HL-60/S4 treated with phorbol 12-myristate 13-acetate at 8.2 ng/mL for 4 days and 3 days (cell line): Measurements from ENCODE around the gene PSD.

Source experiments
- in situ Hi-C: fragments of 300-500 bp; cut with MboI; formaldehyde crosslinking; loops from 2 replicates; pipeline ENCODE4 v1.15.0; 2022; ENCODE audit warnings: low sequenced_read_pairs

The PSD gene

DNA sequence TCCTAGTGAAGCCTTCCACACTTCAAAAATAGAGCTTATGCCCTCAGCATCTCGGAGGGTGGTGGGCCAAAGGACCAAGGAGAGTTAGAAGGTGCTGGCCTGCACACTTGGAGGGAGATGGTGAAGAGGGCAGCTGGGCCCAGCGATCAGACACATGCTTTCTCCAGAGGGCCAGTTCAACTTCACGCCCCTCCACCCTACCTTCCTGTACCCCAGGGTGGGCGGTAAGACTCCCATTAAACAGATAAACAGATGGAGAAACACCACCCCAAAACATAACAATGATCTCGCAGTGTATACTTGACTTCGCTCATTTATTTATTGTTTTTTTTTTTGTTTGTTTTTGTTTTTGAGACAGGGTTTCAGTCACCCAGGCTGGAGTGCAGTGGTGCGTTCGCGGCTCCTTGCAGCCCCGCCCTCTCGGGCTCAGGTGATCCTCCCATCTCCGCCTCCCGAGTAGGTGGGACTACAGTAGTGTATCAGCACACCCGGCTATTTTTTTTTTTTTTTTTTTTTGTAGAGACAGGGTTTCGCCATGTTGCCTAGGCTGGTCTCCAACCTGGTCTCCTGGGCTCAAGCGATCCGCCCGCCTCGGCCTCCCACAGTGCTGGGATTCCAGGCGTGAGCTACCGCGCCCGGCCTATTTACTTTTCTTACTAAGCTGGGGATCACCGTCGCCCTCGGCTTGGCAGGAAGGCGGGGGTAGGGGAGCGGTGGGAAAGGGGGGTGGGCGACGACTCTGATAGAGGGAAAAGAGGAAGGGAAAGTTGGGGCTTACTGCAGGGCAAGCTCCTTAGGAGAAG is 30.9 kb upstream of the PSD start:
- in situ Hi-C loops = no loop called here

DNA sequence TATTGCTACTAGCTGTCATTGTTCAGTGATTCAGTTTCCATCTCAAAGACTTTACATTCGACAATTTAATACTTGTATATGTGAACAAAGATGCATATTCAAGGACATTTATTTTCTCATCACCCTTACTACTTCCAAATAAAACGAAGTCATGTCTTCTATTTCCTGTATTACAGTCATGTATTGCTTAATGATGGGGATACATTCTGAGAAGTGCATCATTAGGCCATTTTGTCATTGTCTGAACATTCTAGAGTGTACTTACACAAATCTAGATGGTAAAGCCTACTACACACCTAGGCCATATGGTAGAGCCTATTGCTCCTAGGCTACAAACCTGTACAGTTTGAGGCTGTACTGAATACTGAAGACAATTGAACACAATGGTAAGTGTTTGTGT is 26.3 kb upstream of the PSD start:
- in situ Hi-C loops = no loop called here

DNA sequence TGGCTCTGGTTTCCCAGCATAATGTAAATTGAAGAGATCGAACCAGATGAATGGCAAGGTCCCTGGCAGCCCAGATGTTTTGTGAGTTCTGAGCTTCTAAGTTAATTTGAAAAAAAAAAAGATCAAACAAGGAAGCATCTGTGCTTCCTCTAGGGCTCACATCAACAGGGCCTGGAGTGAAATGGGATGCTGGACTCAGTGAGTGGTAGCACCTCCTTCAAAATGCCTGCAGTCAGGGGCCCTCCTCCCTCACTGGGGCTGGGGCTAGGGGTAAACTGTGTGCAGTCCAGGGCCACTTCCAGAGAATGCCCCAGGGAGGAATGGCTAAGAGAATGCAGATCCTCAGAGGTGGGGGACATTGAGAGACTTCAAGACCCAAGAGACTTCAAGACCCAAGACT is 19.8 kb upstream of the PSD start:
- in situ Hi-C loops = no loop called here

DNA sequence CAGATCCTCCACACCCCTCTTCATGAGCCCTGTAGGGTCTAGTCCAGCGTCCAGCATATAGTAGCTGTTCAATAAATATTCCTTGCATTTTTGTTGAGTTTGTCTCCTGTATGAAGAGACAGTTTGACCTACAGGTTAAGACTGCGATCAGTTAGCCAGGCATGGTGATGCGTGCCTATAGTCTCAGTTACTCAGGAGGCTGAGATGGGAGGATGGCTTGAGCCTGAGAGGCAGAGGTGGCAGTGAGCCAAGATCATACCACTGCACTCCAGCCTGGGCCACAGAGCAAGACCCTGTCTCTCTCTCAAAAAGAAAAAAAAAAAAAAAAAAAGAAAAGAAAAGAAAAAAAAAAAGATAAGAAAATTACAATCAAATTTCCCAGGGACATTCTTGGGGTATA is 18.9 kb upstream of the PSD start:
- in situ Hi-C loops = no loop called here

DNA sequence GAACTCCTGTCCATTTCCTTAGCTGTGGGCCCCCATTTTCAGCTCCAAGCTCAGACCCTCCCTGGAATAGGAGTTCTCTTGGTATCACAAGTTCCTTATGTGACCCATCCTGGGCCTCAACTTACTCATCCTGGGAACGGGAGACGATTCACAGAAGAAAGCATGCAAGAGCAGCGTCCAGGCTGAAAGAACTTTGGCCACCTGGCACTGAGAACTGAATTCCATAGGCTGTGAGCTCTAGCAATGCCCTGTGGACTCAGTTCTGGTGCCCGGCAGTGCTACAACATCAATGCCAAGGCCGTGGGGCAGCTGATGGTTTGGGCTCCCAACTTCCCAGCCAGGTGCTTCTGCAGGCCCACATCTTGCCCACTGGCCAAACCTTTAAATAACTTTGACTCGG is 17.7 kb upstream of the PSD start:
- in situ Hi-C loops = no loop called here

DNA sequence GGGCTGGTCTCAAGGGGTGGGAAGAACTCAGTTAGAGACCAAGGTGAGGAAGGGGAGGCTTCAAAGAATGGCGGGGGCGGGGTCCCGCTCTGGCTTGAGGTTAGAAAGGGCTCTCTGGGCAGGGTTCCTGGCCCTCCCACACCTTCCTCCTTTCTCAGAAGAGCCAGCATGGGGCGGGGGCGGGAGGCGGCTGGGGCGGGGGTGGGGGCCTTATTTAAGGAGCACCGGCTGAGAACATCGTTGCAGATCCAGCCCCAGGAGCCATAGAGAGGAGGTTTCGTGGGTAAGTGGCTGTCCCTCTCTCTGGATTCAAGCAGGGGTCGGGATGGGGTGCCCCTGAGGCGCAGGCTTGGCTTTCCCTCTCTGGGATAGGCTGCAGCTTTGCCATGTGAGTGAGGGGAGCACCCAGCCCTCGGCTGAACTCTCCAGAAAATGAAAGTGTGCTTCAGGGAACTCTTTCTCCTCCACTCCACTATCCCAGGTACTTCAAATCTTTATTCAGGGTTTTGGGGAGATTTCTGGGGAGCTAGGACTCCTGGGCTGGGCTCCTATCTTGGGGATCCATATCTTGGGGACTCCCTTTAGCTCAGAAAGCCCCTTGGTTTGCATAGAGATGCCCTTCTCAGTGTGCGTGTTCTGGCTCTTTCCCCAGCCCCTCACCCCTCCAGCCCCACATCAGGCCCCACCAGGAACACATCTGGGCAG is 17.1 kb upstream of the PSD start:
- in situ Hi-C loops = no loop called here

DNA sequence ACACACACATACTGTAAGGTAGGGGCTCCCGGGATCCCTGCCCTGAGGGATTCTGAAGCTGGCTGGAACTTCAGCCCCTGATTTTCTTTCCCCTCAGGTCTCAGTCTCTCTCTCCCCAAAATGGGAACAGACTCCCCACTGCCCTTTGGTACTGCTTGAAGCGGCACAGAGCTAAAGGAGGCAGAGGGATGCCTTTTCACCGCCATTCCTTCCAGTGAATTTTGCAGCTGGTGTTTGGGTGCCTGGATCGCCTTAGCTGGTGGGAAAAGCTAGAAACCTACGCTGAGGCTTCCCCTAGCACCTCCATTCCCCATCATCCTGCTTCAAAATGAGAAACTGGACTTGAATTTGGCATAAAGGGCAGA is 16.5 kb upstream of the PSD start:
- in situ Hi-C loops = no loop called here

DNA sequence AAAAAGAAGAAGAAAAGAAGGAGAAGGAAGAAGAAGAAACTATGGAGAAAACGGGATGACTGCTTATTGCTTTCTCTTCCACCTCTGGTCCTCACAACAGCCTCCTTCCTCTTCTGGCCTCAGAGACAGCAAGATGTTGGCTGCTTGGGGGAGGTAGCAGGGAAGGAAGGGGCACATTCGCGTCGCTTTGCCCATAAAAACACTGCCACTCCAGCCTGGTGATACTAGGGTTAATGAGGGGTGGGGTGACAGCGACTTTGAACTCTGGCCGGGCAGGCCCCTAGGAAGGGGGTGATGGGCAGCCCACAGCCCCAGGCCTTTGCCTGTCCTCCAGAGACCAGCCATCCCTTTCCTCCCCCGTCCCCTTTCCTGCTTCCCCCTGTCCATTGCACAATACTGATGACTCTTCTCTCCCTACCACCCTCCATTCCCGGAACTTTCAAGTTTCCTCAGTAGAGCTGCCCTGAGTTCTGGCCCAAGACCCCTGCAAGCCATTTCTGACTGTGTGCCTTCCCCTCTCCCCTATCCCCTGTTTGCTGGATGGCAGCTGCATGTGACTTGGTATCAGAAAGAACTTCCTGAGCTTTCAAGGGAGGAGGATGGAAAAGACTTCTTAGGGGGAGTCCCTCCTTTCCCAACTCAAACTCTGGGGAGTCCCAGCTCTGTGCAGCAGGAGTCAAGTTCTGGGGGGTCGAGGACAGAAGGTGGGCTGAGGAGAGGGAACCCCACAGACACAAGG is 16.0 kb upstream of the PSD start:
- in situ Hi-C loops = no loop called here

DNA sequence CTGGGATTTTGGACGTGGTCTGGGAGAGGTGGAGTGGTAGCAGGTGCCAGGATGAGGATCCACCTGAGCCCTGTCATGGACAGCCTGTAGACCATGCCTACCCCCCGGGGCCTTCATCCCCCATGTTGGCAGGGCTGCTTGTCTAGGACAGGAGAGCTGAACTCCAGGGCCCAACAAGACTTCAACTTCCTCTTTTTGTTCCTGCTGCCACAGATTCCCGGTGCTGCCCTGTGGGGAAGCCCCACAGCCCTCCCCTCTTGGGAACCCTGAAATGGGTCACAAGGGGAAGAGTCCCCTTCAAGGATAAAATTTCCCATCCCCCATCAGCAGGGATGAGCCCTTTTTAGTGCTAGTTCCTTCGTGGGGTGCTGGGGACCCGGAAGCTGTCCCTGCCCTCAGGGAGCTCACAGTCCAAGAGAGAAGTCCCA is 15.0 kb upstream of the PSD start:
- in situ Hi-C loops = no loop called here

DNA sequence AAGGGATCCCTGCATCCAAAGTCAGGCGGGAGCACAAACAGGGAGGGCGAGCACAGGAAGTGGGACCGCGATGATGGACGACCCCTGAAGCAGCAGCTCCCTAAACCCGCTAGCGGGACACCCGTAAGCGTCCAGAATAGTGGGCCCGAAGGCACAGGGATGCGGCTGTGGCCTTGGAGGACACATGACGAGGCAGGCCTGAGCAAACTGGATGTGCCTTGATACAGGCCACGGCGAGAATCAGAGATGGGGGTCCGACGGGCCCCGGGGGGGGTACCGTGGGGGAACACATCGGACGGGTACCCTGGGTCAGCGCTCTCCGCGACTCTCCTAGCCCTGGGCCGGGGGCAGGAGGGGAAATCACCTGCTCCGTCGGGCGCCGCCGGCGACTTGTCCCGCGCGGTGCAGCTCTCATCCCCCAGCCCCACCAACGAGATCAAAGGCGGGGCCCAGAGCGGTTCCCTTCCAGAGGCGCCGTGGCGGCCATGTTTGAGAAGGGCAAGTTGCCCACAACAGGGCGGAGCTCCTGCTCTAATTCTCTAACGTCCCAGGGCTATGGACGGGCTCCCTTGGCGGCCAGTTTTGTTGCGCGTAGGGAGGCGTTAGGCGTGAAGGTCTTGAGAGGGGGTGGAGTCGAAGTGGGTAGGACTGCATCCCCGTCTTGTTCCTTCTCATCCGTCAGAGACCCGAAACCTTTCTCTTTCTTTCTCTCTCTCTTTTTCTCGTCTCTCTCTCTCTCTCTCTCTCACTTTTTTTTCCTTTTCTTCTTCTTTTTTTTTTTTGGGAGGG is 13.8 kb upstream of the PSD start, which contains the start of gene CUEDC2:
CUEDC2 (minus strand) TSS at position 413 of the 789 bp plus-strand sequence. CDS start 7,386 bp downstream, outside the sequence.
- in situ Hi-C loops = no loop called here

DNA sequence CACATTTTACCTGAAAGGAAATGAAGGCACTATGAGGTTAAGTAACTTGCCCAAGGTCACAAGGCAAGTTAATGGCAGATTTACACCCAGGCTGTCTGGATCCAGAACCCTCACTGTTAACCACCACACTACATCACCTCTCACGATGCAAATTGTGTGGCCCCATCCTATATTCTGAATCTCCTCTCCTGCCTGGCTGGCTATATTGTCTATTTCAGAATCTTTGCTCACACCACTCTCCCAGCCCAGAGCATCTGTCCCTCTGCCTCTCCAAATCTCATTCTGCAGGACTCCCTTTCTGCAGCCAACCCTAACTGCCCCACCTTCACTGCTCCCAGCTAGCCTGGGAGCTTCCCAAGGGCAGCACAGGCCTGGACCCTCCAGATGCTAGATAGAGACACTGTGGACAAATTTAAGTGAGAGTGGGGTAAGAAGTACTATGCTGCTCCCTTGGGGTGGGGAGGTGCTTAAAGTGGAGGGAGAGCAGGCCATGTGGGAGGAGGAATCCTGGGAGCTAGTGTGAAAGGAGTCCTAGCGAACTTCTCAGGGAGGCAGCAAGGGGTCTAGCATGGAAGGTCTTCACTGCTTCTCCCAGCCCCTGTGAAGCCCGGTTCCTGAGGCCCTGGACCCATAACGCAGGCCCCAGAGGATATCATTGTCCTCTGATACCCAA is 13.0 kb upstream of the PSD start:
- in situ Hi-C loops = no loop called here

DNA sequence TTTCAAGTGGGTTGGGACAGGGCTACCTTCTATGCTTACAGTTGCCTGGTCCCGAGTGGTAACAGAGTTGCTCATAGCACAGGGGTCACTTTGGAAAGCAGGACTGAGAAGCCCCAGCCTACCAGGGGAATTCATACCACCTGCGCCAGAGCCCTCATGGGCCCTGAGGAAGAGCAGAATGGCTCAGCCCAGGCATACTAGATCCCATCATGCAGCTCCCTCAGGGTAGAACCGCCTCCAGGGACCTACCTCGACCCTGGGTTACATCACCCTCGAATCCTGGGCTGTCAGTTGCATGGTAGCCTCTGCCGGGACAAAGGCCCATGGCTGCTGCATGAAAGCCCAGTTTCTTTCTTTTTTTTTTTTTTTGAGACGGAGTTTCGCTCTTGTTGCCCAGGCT is 10.9 kb upstream of the PSD start:
- in situ Hi-C loops = no loop called here

DNA sequence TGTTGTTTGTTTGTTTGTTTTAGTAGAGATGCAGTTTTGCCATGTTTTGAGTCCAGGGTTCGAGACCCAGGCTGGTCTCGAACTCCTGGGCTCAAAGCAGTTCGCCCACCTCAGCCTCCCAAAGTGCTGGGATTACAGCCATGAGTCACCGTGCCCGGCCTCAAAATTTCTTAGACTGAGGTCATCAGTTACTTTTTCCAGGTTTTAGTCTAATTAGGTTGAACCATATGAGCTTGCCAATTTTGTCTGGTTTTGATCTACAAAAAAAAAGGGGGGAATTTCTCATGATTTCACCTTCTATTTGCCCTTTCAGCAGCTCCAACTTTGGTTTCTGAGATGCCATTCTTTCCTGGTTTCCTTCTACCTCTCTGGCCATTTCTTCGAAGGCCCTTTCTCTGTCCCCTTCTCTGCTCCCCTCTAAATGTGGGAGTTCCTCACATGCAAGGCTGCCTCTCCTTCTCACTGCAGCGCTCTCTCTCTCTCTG is 8.3 kb upstream of the PSD start:
- in situ Hi-C loops = no loop called here

DNA sequence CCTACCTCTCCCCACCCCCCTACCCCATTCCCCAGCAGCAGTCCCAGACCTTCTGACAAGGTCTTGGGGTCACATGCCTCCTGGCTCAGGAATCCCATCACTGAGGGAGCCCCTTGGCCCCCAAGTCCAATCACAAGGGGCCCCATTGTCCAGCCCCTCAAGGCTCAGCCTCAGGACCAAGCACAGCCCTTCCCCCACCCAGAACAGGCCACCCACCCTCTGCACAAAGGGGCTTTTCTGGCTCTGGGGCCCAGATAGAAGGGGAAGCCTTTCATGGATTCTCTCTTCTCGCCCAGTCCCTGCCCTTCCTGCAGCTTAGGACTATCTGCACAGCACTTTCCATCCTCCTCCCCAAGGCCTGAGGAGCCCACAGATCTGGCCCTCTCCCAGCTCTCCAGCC is 6.9 kb upstream of the PSD start:
- in situ Hi-C loops = no loop called here

DNA sequence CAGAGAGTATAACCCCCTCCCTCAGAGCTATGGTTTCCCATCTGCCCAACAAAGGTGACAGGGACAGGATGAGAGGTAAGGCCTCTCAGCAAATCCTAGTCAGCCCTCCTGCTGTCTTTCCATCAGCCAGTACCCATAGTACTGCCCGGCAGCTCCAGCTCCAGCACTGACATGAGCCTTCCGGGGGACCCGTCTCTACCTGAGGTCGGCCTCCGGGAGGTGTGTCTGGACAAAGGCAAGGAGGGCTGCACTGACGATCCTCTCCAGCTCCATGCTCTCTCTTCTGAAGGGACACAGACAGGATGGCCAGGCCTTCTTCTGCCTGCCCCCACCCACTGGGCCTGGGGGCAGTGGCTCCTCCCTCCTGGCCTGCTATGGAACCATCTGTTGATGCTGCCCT is 6.3 kb upstream of the PSD start:
- in situ Hi-C loops = no loop called here

DNA sequence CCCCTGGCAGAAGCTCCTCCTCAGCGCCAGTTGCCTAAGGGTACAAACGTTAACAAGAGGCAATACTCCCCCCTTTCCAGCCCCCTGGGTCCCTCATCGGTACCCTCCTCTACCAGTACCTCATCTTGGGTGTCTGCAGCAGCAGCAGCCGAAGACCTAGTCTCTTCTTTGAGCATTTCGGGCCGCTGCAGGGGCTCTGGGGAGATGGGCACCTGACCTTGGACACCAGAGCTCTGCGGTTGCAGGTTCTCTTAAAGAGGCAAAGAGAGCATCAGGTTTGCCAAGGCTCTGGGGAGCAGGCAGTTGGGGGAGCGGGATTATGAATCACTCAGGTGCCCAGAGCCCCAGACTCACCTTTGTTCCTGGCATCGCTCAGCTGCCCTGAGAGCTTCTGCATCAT is 5.6 kb upstream of the PSD start:
- in situ Hi-C loops = no loop called here

DNA sequence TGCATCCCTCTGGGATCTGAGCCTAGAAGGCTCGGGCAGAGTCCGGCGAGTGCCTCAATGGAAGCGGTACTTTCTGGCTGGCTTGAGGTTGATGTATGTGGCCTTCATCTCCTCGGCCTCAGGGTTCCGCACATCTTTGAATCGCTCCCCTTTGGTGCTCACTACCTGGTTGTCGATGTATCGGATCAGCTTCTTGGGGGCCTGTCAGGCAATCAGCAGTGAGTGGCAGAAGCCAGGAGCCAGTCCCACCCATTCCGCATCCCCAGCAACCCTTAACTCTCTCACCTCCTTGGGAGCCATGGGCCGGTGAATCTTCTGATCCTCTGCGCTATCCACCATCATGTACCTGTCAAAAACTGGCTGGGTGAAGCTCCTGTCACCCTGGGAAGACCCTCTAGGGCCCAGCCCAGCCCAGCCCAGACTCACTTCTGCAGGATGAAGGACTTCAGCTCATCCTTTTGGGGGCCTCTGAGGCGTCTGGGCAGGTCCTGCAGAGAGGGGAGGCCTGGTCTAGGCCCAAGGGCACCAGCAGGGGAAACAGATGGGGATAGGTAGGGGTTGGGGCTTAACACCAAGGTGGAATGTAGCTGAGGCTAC is 4.9 kb upstream of the PSD start:
- in situ Hi-C loops = no loop called here

DNA sequence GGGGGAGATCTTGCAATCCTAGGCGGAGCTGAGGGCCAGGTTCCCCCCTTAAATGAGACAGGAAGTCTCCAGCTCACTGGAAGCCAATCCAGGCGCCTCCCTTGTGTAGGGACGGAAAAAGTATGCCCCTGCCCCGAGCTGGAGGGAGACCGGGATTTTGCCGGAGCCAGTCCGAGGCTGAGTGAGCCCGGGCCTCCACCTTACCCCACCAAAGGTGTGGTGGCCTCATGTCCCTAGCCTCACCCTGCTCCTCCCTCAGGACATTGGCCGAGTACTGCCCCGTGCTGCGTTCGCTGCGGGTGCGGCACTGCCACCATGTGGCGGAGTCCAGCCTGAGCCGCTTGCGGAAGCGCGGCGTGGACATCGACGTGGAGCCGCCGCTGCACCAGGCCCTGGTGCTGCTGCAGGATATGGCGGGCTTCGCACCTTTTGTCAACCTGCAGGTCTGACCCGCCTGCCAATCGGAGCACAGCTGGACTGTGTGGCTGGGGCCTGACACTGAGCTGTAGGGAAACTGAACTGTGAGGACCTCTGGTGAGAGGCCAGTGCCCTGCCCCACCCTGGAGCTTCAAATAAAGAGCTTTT is 4.1 kb upstream of the PSD start:
- in situ Hi-C loops = no loop called here

DNA sequence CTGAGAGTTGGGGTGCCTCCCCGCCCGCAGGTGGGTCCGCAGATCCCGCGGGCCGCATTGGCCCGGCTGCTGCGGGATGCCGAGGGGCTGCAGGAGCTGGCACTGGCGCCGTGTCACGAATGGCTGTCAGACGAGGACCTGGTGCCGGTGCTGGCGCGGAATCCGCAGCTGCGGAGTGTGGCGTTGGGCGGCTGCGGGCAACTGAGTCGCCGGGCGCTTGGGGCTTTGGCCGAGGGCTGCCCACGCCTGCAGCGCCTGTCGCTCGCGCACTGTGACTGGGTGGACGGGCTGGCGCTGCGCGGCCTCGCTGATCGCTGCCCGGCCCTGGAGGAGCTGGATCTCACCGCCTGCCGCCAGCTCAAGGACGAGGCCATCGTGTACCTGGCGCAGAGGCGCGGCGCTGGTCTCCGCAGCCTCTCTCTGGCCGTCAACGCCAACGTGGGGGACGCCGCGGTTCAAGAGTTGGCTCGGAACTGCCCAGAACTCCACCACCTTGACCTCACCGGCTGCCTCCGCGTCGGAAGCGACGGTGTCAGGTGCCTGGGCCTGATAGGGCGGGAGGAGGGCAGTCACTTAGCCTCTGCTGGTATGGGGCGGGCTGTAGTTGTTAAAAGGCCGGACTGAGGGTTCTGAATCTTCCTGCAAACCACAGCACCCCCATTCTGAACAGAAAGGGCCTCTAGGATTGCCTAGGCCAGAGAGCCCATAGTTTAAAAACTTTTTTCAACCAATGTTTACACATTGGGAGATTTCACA is 3.4 kb upstream of the PSD start:
- in situ Hi-C loops = no loop called here
